ENCODE data around the gene AKAP1. TPM values are rescaled to one million over a fixed set of nuclear protein-coding genes. Genes with fewer than 3 reads are reported as not detected.

AKAP1 gene
- total and polyA plus RNA-seq, 4 donors: 31.3 to 58.5 (median 39.8) TPM

- H3K9ac ChIP-seq (ENCODE audit: low read depth in 1 of 2, low read length in 2 of 2): no peak overlapping the region
- no peak overlapping the region for H3K27ac ChIP-seq (ENCODE audit: low read depth in 1 of 2, low read length in 2 of 2)
- peaks cover 8 to 28% (median 23%) of the 10 kb centered on the region in 4 donors for H3K4me1 ChIP-seq (ENCODE audit: control insufficient read depth in 4 of 4, insufficient read depth in 4 of 4, low read length in 3 of 4)
- no peaks in the 10 kb centered on the region for H3K27me3 ChIP-seq (ENCODE audit: control insufficient read depth in 4 of 4, insufficient read depth in 4 of 4, low read length in 3 of 4)
- TF ChIP-seq REST (IDR thresholded peaks at IDR 0.05) (no peak), SP1 (IDR thresholded peaks at IDR 0.05) (no peak), RXRA (IDR thresholded peaks at IDR 0.05) (no peak), HNF4G (IDR thresholded peaks at IDR 0.05) (no peak)
- H3K4me3 ChIP-seq (ENCODE audit: low read depth in 1 of 3, low read length in 3 of 3): no peak overlapping the region
- 79% methylated on average over 1 of the region's 1 CpG for WGBS
- no peaks in the 10 kb centered on the region for H3K36me3 ChIP-seq (ENCODE audit: control insufficient read depth in 4 of 4, insufficient read depth in 3 of 4, low read depth in 1 of 4, low read length in 3 of 4)
- H3K9me3 ChIP-seq (ENCODE audit: control insufficient read depth in 4 of 4, low read length in 3 of 4): no peaks in the 10 kb centered on the region
- no peak for DNase-seq (ENCODE audit: low spot score)
Measured at GRCh38 chr17:57037411-57037810, 47.6 kb upstream of the AKAP1 start.

- H3K9me3 ChIP-seq (ENCODE audit: control insufficient read depth in 4 of 4, low read length in 3 of 4): no peaks in the 10 kb centered on the region
- H3K36me3 ChIP-seq (ENCODE audit: control insufficient read depth in 4 of 4, insufficient read depth in 3 of 4, low read depth in 1 of 4, low read length in 3 of 4): no peaks in the 10 kb centered on the region
- TF ChIP-seq FOXA2 (IDR thresholded peaks at IDR 0.05) (no peak), EGR1 (IDR thresholded peaks at IDR 0.05; ENCODE audit: low read depth in 2 of 2) (no peak), ATF3 (IDR thresholded peaks at IDR 0.05) (no peak), YY1 (IDR thresholded peaks at IDR 0.05) (no peak), ZBTB33 (IDR thresholded peaks at IDR 0.05) (no peak), HNF4G (IDR thresholded peaks at IDR 0.05) (no peak), SP1 (IDR thresholded peaks at IDR 0.05) (no peak), FOXA1 (IDR thresholded peaks at IDR 0.05) (no peak), MAX (IDR thresholded peaks at IDR 0.05) (no peak), JUND (IDR thresholded peaks at IDR 0.05) (no peak), NR2F2 (IDR thresholded peaks at IDR 0.05) (no peak), TAF1 (conservative IDR thresholded peaks at IDR 0.05) (no peak), RAD21 (IDR thresholded peaks at IDR 0.05) (no peak), GABPA (IDR thresholded peaks at IDR 0.05 in 1 of 2, conservative IDR thresholded peaks at IDR 0.05 in 1 of 2) (no peak), HNF4A (conservative IDR thresholded peaks at IDR 0.05) (no peak), REST (IDR thresholded peaks at IDR 0.05) (no peak), CTCF (IDR thresholded peaks at IDR 0.05; ENCODE audit: low read depth, low read length, missing input control) (no peak), RXRA (IDR thresholded peaks at IDR 0.05) (no peak)
- H3K27me3 ChIP-seq (ENCODE audit: control insufficient read depth in 4 of 4, insufficient read depth in 4 of 4, low read length in 3 of 4): no peaks in the 10 kb centered on the region
- H3K9ac ChIP-seq (ENCODE audit: low read depth in 1 of 2, low read length in 2 of 2): no peak overlapping the region
- no peak for DNase-seq (ENCODE audit: low spot score)
- H3K4me3 ChIP-seq (ENCODE audit: low read depth in 1 of 3, low read length in 3 of 3): no peak overlapping the region
- WGBS: 76% methylated on average over 3 of the region's 3 CpGs
- no peak overlapping the region for H3K27ac ChIP-seq (ENCODE audit: low read depth in 1 of 2, low read length in 2 of 2)
- H3K4me1 ChIP-seq (ENCODE audit: control insufficient read depth in 4 of 4, insufficient read depth in 4 of 4, low read length in 3 of 4): peaks cover 8 to 28% (median 23%) of the 10 kb centered on the region in 4 donors
Measured at GRCh38 chr17:57038486-57038885, 46.6 kb upstream of the AKAP1 start.
